Measurements from ENCODE around the gene BOLA1. TPM values are rescaled to one million over a fixed set of nuclear protein-coding genes. Genes with fewer than 3 reads are reported as not detected.

The BOLA1 gene
- total RNA-seq, 1 experiment from 2014 or later = 20.4 TPM

DNA sequence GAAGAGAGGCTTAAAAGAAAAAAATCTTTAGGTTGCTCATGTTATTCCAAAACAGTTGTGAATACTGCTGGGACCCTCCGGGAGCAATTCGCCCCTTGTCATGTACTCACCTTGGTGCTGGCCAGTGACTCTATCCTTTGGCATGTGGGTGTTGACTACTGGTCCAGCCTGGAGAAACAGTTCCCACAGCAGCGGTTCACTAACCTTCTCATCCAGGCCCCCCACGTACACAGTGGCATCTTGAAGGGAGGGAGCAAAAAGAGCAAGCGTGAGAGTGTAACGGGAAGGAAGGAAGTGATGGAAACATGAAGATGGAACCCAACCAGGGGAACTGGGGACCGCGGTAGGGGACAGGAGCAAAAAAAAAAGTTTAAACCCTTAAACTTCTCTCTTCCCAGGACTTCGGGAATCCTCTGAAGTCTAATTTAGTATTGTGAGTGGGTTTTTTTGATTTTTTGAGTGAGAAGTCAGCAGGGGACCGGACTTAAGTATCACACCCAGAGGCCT, 27.7 kb downstream of the BOLA1 start:
- DNase-seq (ENCODE audit: low read depth, low spot score) (no peak), ATAC-seq (0 out of 2 replicates have a peak, but pooled peaks have one; percentile 4)
- Histone ChIP-seq H3K79me2 (ENCODE audit: insufficient read depth, low read length) (peaks cover 44% of the 10 kb centered on the region), H3K4me2 (ENCODE audit: low read length) (peak overlapping the region; percentile 92), H3K27me3 (ENCODE audit: insufficient read depth, low read length) (no peaks in the 10 kb centered on the region), H3K4me3 (replicated peaks in 1 of 2; ENCODE audit: low read depth in 1 of 2, low read length in 2 of 2) (peak overlapping the region; percentile 89 to 99), H2AFZ (ENCODE audit: low read depth, low read length, poor library complexity, severe bottlenecking) (no peak overlapping the region), H4K20me1 (ENCODE audit: insufficient read depth) (peaks cover 5% of the 10 kb centered on the region; the same call in 1 of the 2 replicates), H3K9me3 (ENCODE audit: control insufficient read depth in 1 of 2, insufficient read depth in 1 of 2, low read depth in 1 of 2, low read length in 2 of 2) (no peaks in the 10 kb centered on the region), H3K9ac (ENCODE audit: low read length) (peak overlapping the region; percentile 88), H3K9me2 (ENCODE audit: insufficient read depth) (no peaks in the 10 kb centered on the region), H3K36me3 (ENCODE audit: control insufficient read depth in 1 of 2, insufficient read depth in 2 of 2, low read length in 2 of 2) (peaks cover 36 to 45% of the 10 kb centered on the region in 2 experiments; a peak in 3 of 4 replicates), H3K4me1 (ENCODE audit: control insufficient read depth in 1 of 2, insufficient read depth in 2 of 2, low read length in 2 of 2) (peaks cover 9 to 30% of the 10 kb centered on the region in 2 experiments; a peak in 3 of 4 replicates), H3K27ac (ENCODE audit: low read depth, low read length) (peak overlapping the region; percentile 89)
- POLR2A ChIA-PET = no interaction called here
- RAD21 ChIA-PET (ENCODE audit: low non-redundant PET in 1 of 2, low total read pairs in 2 of 2, uncharacterized antibody in 2 of 2, unreplicated experiment in 2 of 2) = no interaction called here
- CTCF ChIA-PET = no interaction called here
- intact Hi-C loops (cut with micrococcal nuclease) = loop anchor here (1.0 kb wide), 1 partner anchor 39 kb away; no protein-coding TSS in a partner anchor
- TF ChIP-seq SIN3A (IDR thresholded peaks at IDR 0.05; ENCODE audit: low read depth) (no peak), CEBPB (IDR thresholded peaks at IDR 0.05; ENCODE audit: low read depth) (no peak), ZNF274 (IDR thresholded peaks at IDR 0.05; ENCODE audit: low read depth, low read length) (no peak), EZH2 (IDR thresholded peaks at IDR 0.05) (no peak), POLR2A (IDR thresholded peaks at IDR 0.05; ENCODE audit: borderline replicate concordance, extremely low read depth, insufficient read depth, insufficient read length) (no peak), FOSL1 (IDR thresholded peaks at IDR 0.05; ENCODE audit: low read depth) (no peak), MAX (IDR thresholded peaks at IDR 0.05) (no peak), CBX3 (IDR thresholded peaks at IDR 0.05; ENCODE audit: low read depth) (no peak), YY1 (IDR thresholded peaks at IDR 0.05; ENCODE audit: extremely low read depth, insufficient replicate concordance, low read depth, low read length) (no peak), ZBTB33 (IDR thresholded peaks at IDR 0.05; ENCODE audit: extremely low read depth, insufficient replicate concordance, low read length) (no peak)
- TF ChIP-seq, protein P1, sequence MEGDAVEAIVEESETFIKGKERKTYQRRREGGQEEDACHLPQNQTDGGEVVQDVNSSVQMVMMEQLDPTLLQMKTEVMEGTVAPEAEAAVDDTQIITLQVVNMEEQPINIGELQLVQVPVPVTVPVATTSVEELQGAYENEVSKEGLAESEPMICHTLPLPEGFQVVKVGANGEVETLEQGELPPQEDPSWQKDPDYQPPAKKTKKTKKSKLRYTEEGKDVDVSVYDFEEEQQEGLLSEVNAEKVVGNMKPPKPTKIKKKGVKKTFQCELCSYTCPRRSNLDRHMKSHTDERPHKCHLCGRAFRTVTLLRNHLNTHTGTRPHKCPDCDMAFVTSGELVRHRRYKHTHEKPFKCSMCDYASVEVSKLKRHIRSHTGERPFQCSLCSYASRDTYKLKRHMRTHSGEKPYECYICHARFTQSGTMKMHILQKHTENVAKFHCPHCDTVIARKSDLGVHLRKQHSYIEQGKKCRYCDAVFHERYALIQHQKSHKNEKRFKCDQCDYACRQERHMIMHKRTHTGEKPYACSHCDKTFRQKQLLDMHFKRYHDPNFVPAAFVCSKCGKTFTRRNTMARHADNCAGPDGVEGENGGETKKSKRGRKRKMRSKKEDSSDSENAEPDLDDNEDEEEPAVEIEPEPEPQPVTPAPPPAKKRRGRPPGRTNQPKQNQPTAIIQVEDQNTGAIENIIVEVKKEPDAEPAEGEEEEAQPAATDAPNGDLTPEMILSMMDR (IDR thresholded peaks at IDR 0.05 in 2 of 3, conservative IDR thresholded peaks at IDR 0.05 in 1 of 3; ENCODE audit: borderline replicate concordance in 1 of 3, insufficient read depth in 1 of 3, low read depth in 2 of 3, low read length in 2 of 3) = no peak
- BruUV-seq (replicated peaks) = no TSS peak

All from HCT116 (cell line).